NOMO-1 (cell line): ENCODE measurements around the gene PIR.

Experiments
- DNase-seq, 2 experiments: peaks; one replicate each; lab custom pipeline; 2025; ENCODE audit not compliant: unreplicated experiment in 2 of 2; lab: John Stamatoyannopoulos, UW

Gene PIR

GRCh38 chrX:15358533-15358932, 134.6 kb downstream of the PIR start:
- no peak for DNase-seq

GRCh38 chrX:15356444-15356843, 136.7 kb downstream of the PIR start:
- peak; percentile 16 for DNase-seq

- DNase-seq = no peak
Observed at GRCh38 chrX:15350329-15350996, 142.7 kb downstream of the PIR start.

DNA sequence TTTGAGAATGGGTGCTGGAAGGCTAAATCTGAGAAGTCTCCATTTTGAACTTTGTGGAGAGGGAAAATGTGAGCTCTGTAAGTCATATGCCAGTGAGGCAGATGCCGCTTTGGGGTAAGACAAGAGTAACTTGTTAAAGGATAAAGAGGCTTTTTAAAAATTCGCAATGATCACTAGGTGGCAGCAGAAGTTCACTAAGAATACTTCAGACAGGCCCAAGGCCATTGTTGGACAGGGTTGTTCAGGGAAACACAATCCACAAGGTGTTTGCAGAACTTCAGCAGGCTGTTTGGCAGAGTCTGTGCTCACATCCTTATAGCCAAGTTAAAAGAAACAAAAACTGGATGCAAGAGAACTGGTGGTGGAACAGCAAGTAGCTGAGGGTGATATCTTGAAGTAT, 144.1 kb downstream of the PIR start:
- peak in 1 of 2 experiments; percentile 38 for DNase-seq

GRCh38 chrX:15345976-15346375, 147.2 kb downstream of the PIR start:
- DNase-seq = no peak

DNA sequence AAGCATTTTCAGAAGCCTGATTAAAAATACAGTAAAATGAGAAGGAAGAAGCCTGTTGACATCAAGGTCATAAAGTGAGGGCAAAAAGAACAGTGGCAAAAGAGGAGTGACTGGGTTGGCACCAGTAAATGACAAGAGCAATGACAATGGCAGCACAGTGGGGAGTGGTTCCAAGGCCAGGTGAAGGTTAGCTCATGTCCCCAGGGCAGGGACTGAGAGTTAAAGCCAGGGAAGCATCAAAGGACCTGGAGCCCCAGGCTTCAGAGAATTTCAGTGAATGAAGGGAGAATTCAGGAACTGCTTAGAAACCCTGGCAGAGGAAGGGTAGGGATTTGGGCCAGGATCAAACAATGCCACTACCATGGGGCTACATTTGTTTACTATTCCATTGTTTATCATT, 149.0 kb downstream of the PIR start:
- DNase-seq = no peak

DNA sequence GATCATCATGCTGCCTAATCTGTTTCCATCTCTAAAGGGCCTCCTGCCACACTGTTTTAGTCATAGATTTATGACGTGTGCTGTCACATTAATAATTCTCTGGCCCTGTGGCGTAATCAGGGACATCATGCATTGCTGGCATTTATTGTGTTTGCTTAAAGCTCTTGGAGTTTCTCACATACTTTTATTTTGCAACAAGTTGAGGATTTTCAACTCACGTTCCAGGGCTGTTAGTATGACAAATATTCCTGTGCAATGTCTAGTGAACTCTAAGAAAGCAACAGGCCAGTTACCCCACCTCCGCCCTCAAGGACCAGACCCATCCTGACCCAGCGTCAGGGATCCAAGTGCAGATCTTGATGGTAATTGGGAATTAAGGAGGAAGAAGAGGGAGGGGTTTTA, 150.1 kb downstream of the PIR start:
- peak in 1 of 2 experiments; percentile 15 for DNase-seq

DNA sequence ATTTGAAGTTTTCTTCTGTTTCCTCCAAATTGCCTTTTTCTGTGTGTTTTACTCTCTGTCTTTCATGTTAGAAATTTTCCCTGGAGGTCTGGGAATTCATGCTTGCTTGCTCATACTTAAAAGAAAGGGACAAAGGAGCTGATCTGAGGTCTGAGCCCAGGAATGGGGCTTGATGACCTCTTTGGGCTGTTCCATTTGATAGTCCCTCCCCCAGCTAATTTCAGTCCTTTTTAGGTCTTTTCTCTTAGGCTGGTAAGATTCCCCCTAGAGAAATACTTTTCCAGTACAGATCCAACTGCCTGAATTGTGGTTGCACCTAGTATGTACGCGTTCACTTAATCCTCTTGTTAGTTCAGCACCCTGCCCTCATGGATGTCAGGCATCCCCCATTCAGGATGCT, 152.3 kb downstream of the PIR start:
- DNase-seq = no peak

GRCh38 chrX:15336023-15336413, 157.1 kb downstream of the PIR start:
- no peak for DNase-seq

GRCh38 chrX:15335135-15336022, 157.8 kb downstream of the PIR start, which contains the start of gene PIGA:
Gene PIGA, minus strand, starts transcription at chrX:15335523. Its CDS starts 3,593 bp downstream, at chrX:15331930.
- DNase-seq = peak; percentile 85 to 89
